Psoas muscle (tissue), 8 donors: ENCODE results near the gene RRP1. TPM values are rescaled to one million over a fixed set of nuclear protein-coding genes. Genes with fewer than 3 reads are reported as not detected.

Experiments
- ATAC-seq, 4 donors: fragments of 200-7000 bp; cut with Tn5 transposase; one replicate each; pipeline ENCODE4 v1.9.1; 2020; ENCODE audit warnings: moderate library complexity in 3 of 4, mild to moderate bottlenecking in 2 of 4
- DNase-seq, 2 donors: peaks; one replicate each; pipeline ENCODE4 v3.0.0-alpha.2; 2020
- H3K27ac ChIP-seq: fragments of 200-600 bp; one replicate; pipeline ENCODE4 v1.8.0; 2022
- H3K27me3 ChIP-seq, 3 donors: fragments of 200-600 bp in 1 of 3; one replicate each; pipeline versions ENCODE4 v1.6.1 to v1.8.0; 2013 to 2022; ENCODE audit warnings: low read length in 2 of 3, mild to moderate bottlenecking in 2 of 3, moderate library complexity in 1 of 3; ENCODE audit not compliant: insufficient read depth in 3 of 3
- H3K36me3 ChIP-seq, 2 donors: fragments of 200-600 bp in 1 of 2; one replicate each; pipeline versions ENCODE4 v1.6.1 to v1.8.0; 2013 to 2022; ENCODE audit warnings: low read depth in 1 of 2, mild to moderate bottlenecking in 1 of 2, moderate library complexity in 1 of 2; ENCODE audit not compliant: insufficient read depth in 1 of 2
- H3K4me1 ChIP-seq: fragments of 200-600 bp; one replicate; pipeline ENCODE4 v1.8.0; 2022
- H3K4me3 ChIP-seq: fragments of 200-600 bp; one replicate; pipeline ENCODE4 v1.8.0; 2022; ENCODE audit warnings: mild to moderate bottlenecking
- H3K9me3 ChIP-seq: fragments of 200-600 bp; one replicate; pipeline ENCODE4 v1.8.0; 2022
- WGBS, 3 donors: extraction: QIAGEN DNeasy Blood & Tissue Kit; methylation state at CpG; one replicate each; pipeline versions ENCODE4 v1.1.6 to v1.1.7; 2013; 5-methylcytosine and 5-hydroxymethylcytosine counted together
- intact Hi-C, 2 donors: fragments of 100-400 bp; cut with DNase I; formaldehyde crosslinking; loops; one replicate each; pipeline versions ENCODE4 v1.11.0 to v1.14.2; 2022
- polyA plus RNA-seq, 3 donors: library from polyadenylated mRNA; stranded (reverse); fragments of 200-250 nt; gene quantifications; one replicate each; pipeline ENCODE4 v1.2.3, GENCODE V29; 2013
- total RNA-seq, 4 donors: library from RNA; stranded (reverse); fragmentation: NEBNext Ultra II Directional in 2 of 4; extraction: Animal tissue kit (Norgen Biotek cat#: 25700) in 2 of 4; gene quantifications; one replicate each; pipeline versions ENCODE4 v1.2.1 to v1.2.4, GENCODE V29; 2021 to 2023
- TF ChIP-seq, protein P1 (sequence below): fragments of 200-600 bp; IDR thresholded peaks from one replicate; pipeline ENCODE4 v1.8.0; 2022; ENCODE audit warnings: antibody characterized with exemption
- donor health status: healthy with polysubstance abuse.
- donor health status: DM: no; HTN: no; CAD: no; lungs with moderate emphysema.
- donor health status: Bipolar disorder and iron deficiency.
- donor health status: healthy.
- donor health status: DM: yes; HTN: yes; CAD: no.
- donor health status: DM: no; HTN: no; CAD: no.
- donor health status: DM: no; HTN: no; CAD: no.
- donor health status: DM: yes; HTN: yes; CAD: no.

The RRP1 gene
- total and polyA plus RNA-seq, 7 donors: 9.5 to 29.7 (median 18.9) TPM

DNA sequence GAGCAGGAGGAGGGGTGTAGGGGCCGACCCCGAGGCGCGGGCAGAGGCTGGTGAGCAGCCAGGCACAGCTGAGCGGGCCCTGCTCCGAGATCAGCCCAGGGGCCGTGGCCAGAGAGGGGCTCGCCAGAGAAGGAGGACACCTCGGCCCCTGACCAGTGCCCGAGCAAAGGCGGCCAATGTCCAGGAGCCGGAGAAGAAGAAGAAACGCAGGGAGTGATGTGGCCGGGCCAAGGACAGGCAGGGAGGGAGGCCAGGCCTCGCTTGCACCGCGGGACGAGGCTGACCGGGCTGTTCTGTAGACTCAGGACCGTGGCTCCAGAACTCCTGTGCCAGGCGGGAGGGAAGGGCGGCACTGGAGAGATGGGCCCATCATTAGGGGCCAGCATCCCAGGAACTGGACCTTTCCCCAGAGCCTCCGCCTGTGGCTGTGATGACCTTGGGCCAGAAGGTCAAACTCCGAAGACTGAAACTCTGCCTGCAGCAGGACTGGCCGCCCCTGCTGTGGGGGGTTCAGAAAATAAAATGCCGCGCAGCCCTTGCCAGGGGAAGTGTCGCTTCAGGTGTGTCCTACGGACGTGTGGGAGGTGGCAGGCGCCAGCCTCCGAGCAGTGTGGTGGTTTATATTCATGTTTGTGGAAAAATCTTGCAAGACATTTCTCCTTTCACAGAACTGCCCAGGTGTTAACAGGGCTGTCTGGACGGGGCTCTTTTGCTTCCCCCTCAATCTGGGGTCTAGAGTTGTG lies 14.4 kb downstream of the RRP1 start:
- no peak for ATAC-seq
- 90 to 92% (median 90%) methylated on average over 30 to 33 of the region's 33 CpGs for WGBS, 3 donors
- H3K4me1 ChIP-seq: no peaks in the 10 kb centered on the region
- H3K4me3 ChIP-seq: no peak overlapping the region
- no peaks in the 10 kb centered on the region for H3K9me3 ChIP-seq
- intact Hi-C loops: no loop called here
- no peak for DNase-seq
- H3K36me3 ChIP-seq: peaks cover 7 to 66% of the 10 kb centered on the region in 2 donors
- TF ChIP-seq, protein P1, sequence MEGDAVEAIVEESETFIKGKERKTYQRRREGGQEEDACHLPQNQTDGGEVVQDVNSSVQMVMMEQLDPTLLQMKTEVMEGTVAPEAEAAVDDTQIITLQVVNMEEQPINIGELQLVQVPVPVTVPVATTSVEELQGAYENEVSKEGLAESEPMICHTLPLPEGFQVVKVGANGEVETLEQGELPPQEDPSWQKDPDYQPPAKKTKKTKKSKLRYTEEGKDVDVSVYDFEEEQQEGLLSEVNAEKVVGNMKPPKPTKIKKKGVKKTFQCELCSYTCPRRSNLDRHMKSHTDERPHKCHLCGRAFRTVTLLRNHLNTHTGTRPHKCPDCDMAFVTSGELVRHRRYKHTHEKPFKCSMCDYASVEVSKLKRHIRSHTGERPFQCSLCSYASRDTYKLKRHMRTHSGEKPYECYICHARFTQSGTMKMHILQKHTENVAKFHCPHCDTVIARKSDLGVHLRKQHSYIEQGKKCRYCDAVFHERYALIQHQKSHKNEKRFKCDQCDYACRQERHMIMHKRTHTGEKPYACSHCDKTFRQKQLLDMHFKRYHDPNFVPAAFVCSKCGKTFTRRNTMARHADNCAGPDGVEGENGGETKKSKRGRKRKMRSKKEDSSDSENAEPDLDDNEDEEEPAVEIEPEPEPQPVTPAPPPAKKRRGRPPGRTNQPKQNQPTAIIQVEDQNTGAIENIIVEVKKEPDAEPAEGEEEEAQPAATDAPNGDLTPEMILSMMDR: no peak
- H3K27ac ChIP-seq: no peak overlapping the region
- H3K27me3 ChIP-seq: no peaks in the 10 kb centered on the region

DNA sequence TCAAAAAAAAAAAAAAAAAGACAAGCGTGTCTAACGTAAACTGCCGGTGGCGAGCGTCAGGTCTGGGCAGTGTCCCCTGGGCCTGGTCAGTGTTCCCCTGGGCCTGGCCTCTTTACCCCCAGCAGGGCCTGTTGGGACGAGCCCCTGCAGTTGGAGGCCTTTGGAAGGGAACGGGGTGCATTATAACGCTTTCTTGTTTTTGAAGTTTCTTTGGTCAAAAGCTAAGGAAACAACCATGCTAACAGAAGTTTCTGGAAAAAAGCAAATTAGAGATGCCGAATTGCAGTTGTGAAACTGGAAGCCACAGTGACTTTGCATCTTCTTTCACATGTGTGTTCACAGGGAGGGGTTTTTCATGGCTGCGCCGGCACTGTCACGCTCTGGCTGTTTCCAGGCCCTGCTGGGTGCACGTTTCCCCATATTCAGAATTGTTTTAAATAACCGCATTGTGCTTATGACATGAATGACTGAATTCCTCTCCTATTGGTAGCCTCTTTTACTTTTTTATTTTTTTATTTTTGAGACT lies 16.0 kb downstream of the RRP1 start:
- TF ChIP-seq, protein P1: no peak
- intact Hi-C loops: no loop called here
- DNase-seq (no peak), ATAC-seq (no peak)
- Histone ChIP-seq H3K4me3 (no peak overlapping the region), H3K9me3 (no peaks in the 10 kb centered on the region), H3K36me3 (peaks cover 2 to 50% of the 10 kb centered on the region in 2 donors), H3K27me3 (no peaks in the 10 kb centered on the region), H3K4me1 (no peaks in the 10 kb centered on the region), H3K27ac (no peak overlapping the region)
- 80 to 86% (median 83%) methylated on average over 14 of the region's 14 CpGs for WGBS, 3 donors

DNA sequence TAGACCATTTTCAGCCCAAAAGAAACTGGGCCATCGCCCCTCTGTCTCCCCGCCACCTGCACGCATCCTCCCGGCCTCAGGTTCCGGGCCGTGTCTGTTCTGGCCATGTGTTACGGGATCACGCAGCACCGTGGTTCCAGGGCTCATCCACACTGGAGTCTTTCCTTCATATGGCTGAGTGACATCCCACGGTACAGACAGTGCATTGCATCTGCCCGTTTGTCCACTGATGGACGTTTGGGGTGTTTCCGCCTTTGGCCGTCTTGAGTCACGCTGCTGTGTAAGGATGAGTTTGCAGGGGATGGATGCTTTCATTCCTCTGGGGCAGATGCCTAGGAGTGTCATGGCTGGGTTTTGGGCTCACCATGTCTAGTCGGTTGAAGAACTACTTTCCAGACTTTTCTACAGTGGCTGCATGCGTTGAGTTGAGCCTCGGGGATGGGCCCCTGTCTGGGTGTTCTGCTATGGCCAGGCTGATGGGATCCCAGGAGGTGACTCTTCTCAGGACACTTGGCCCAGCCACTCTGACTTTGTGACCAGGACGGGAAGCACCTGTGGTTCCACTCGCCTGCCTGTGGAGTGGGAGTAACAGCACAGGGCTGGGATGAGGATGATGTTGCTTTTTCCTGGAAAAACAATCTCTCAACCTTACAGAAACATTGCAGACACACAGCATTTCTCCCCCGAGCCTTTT lies 16.8 kb downstream of the RRP1 start:
- Histone ChIP-seq H3K36me3 (peaks cover 2 to 42% of the 10 kb centered on the region in 2 donors), H3K27ac (no peak overlapping the region), H3K27me3 (no peaks in the 10 kb centered on the region), H3K4me1 (peaks cover 4% of the 10 kb centered on the region), H3K9me3 (no peaks in the 10 kb centered on the region), H3K4me3 (no peak overlapping the region)
- DNase-seq (no peak), ATAC-seq (no peak)
- intact Hi-C loops: no loop called here
- WGBS, 3 donors: 85 to 86% (median 85%) methylated on average over 21 of the region's 21 CpGs
- TF ChIP-seq, protein P1: no peak

DNA sequence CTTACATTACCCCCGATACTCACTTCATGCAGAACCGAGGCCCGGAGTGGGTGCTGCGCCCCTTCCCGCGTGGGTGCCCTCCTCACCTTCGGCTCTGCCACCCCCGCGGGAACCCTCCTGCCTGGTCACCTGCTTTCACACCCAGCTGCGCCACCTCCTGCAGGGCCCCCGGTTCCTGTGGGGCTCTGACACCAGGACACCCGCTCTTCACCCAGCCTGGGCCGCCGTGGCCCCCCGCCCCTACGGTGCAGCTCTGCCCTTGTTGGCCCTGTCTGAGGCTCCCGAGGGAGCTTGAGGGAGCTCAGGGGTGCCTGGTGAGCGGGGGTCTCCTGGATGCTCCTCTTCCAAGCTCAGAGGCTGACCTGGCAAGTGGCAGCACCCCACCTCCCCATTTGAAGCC lies 19.0 kb downstream of the RRP1 start:
- DNase-seq (no peak), ATAC-seq (no peak)
- TF ChIP-seq, protein P1: no peak
- WGBS, 3 donors: 84 to 96% (median 85%) methylated on average over 17 to 18 of the region's 18 CpGs
- intact Hi-C loops: no loop called here
- no peaks in the 10 kb centered on the region for H3K9me3 ChIP-seq
- peaks cover 0 to 20% of the 10 kb centered on the region in 2 donors for H3K36me3 ChIP-seq
- no peak overlapping the region for H3K27ac ChIP-seq
- peaks cover 19% of the 10 kb centered on the region for H3K4me1 ChIP-seq
- H3K27me3 ChIP-seq: no peaks in the 10 kb centered on the region
- no peak overlapping the region for H3K4me3 ChIP-seq
